Left forelimb (tissue), 1 donor: Measurements from ENCODE around the gene SLMAP.

Source experiments
- DNase-seq: peaks from one replicate; pipeline ENCODE4 v3.0.0-alpha.2; 2018; ENCODE audit warnings: low spot score

SLMAP gene

GRCh38 chr3:57749542-57749941 lies 6.6 kb upstream of the SLMAP start:
- no peak for DNase-seq

GRCh38 chr3:57752307-57752706 lies 3.8 kb upstream of the SLMAP start:
- DNase-seq: no peak

GRCh38 chr3:57753016-57753415 lies 3.1 kb upstream of the SLMAP start:
- no peak for DNase-seq

GRCh38 chr3:57755368-57755675 lies 787 bp upstream of the SLMAP start:
- no peak for DNase-seq

- DNase-seq: peak; percentile 72
These were observed 656 bp downstream of the SLMAP start for GRCh38 chr3:57756528-57757401.

- DNase-seq: no peak
These were observed 1.7 kb downstream of the SLMAP start for GRCh38 chr3:57757642-57758297.

- no peak for DNase-seq
These were observed 2.6 kb downstream of the SLMAP start for GRCh38 chr3:57758686-57759085.

GRCh38 chr3:57764794-57765193 lies 8.7 kb downstream of the SLMAP start:
- no peak for DNase-seq

- DNase-seq: no peak
These were observed 12.5 kb downstream of the SLMAP start for GRCh38 chr3:57768595-57768994.

- DNase-seq: no peak
These were observed 14.1 kb downstream of the SLMAP start for GRCh38 chr3:57770009-57770827.

GRCh38 chr3:57772251-57772650 lies 16.1 kb downstream of the SLMAP start:
- no peak for DNase-seq

- no peak for DNase-seq
These were observed 21.7 kb downstream of the SLMAP start for GRCh38 chr3:57777774-57778173.

- DNase-seq: no peak
These were observed 22.4 kb downstream of the SLMAP start for GRCh38 chr3:57778494-57778893.

- no peak for DNase-seq
These were observed 23.6 kb downstream of the SLMAP start for GRCh38 chr3:57779666-57780065.

- no peak for DNase-seq
These were observed 27.3 kb downstream of the SLMAP start for GRCh38 chr3:57783186-57784088.

- DNase-seq: no peak
These were observed 28.1 kb downstream of the SLMAP start for GRCh38 chr3:57784089-57784735.

- no peak for DNase-seq
These were observed 29.3 kb downstream of the SLMAP start for GRCh38 chr3:57785446-57785845.

- no peak for DNase-seq
These were observed 31.9 kb downstream of the SLMAP start for GRCh38 chr3:57787867-57788623.

GRCh38 chr3:57788624-57789018 lies 32.5 kb downstream of the SLMAP start:
- no peak for DNase-seq

- no peak for DNase-seq
These were observed 35.1 kb downstream of the SLMAP start for GRCh38 chr3:57791245-57791644.
